SJSA1 (cell line): ENCODE data around the gene SMARCD2. TPM values are rescaled to one million over a fixed set of nuclear protein-coding genes. Genes with fewer than 3 reads are reported as not detected.

Experiments used
- DNase-seq, 2 experiments: peaks; one replicate each; pipeline ENCODE4 v3.0.0-alpha.2; 2015 to 2020; ENCODE audit warnings: low spot score in 2 of 2, low read depth in 1 of 2
- H3K27ac ChIP-seq: fragments of 250-450 bp; sonication (Bioruptor Pico); 2 replicates; pipeline ENCODE4 v1.5.1; 2020; ENCODE audit warnings: mild to moderate bottlenecking, moderate library complexity
- H3K27me3 ChIP-seq: fragments of 250-450 bp; sonication (Bioruptor Pico); replicated peaks from 2 replicates; pipeline ENCODE4 v1.5.1; 2020; ENCODE audit warnings: mild to moderate bottlenecking, moderate library complexity
- H3K36me3 ChIP-seq: fragments of 250-450 bp; sonication (Bioruptor Pico); 2 replicates; pipeline ENCODE4 v1.5.1; 2020; ENCODE audit warnings: mild to moderate bottlenecking
- H3K4me1 ChIP-seq: fragments of 250-450 bp; sonication (Bioruptor Pico); replicated peaks from 2 replicates; pipeline ENCODE4 v1.6.1; 2021; ENCODE audit warnings: mild to moderate bottlenecking
- H3K4me3 ChIP-seq: fragments of 250-450 bp; sonication (Bioruptor Pico); 2 replicates; pipeline ENCODE4 v1.5.1; 2020; ENCODE audit warnings: mild to moderate bottlenecking
- H3K9me3 ChIP-seq: fragments of 250-450 bp; sonication (Bioruptor Pico); replicated peaks from 2 replicates; pipeline ENCODE4 v1.5.1; 2020; ENCODE audit warnings: mild to moderate bottlenecking
- total RNA-seq: library from RNA; depleted of rRNA; stranded (reverse); fragments of >200 nt; shearing (Covaris generic); gene quantifications from 2 replicates; pipeline ENCODE4 v1.2.3, GENCODE V29; 2014; rRNA removed

SMARCD2 gene
- total RNA-seq, 1 experiment from 2014 or later, result 115 TPM

- Histone ChIP-seq H3K27ac (no peak overlapping the region), H3K36me3 (peaks cover 95% of the 10 kb centered on the region)
- DNase-seq, result no peak
Measured at GRCh38 chr17:63786971-63787711, 55.3 kb downstream of the SMARCD2 start.

GRCh38 chr17:63786117-63786516 is 56.4 kb downstream of the SMARCD2 start:
- DNase-seq, result no peak
- no peaks in the 10 kb centered on the region for H3K27me3 ChIP-seq
- peaks cover 8% of the 10 kb centered on the region for H3K4me1 ChIP-seq
- H3K27ac ChIP-seq, result no peak overlapping the region
- no peaks in the 10 kb centered on the region for H3K9me3 ChIP-seq
- H3K4me3 ChIP-seq, result no peak overlapping the region
- H3K36me3 ChIP-seq, result peaks cover 93% of the 10 kb centered on the region

More at GRCh38 chr17:63786971-63787711, 55.3 kb downstream of the SMARCD2 start:
- Histone ChIP-seq H3K4me3 (no peak overlapping the region), H3K27me3 (no peaks in the 10 kb centered on the region), H3K4me1 (peaks cover 7% of the 10 kb centered on the region), H3K9me3 (no peaks in the 10 kb centered on the region)

GRCh38 chr17:63785556-63785955 is 56.9 kb downstream of the SMARCD2 start:
- Histone ChIP-seq H3K27ac (no peak overlapping the region), H3K9me3 (no peaks in the 10 kb centered on the region), H3K4me1 (peaks cover 14% of the 10 kb centered on the region), H3K4me3 (no peak overlapping the region), H3K36me3 (peaks cover 93% of the 10 kb centered on the region), H3K27me3 (no peaks in the 10 kb centered on the region)
- DNase-seq, result peak in 1 of 2 experiments; percentile 11

- Histone ChIP-seq H3K27me3 (no peaks in the 10 kb centered on the region), H3K27ac (no peak overlapping the region), H3K4me3 (no peak overlapping the region), H3K4me1 (peaks cover 22% of the 10 kb centered on the region), H3K9me3 (no peaks in the 10 kb centered on the region), H3K36me3 (peaks cover 94% of the 10 kb centered on the region)
- DNase-seq, result no peak
Measured at GRCh38 chr17:63783522-63783921, 59.0 kb downstream of the SMARCD2 start.

Other genes with a start within 250 kb of the SMARCD2 start
- gene TACO1, start 241.8 kb downstream of the SMARCD2 start, total RNA-seq, result 23.7 and 30.6 TPM in 2 replicates
- gene MAP3K3, start 220.3 kb downstream of the SMARCD2 start, total RNA-seq, result 35.8 and 49.5 TPM in 2 replicates
- 26.5 and 35.2 TPM in 2 replicates for gene LIMD2, start 142.6 kb downstream of the SMARCD2 start, total RNA-seq
- 14.7 and 17.3 TPM in 2 replicates for gene STRADA, start 100.9 kb downstream of the SMARCD2 start, total RNA-seq
- gene CCDC47, start 69.1 kb downstream of the SMARCD2 start, total RNA-seq, result 106 and 125 TPM in 2 replicates
- 102 and 118 TPM in 2 replicates for gene DDX42, start 68.5 kb downstream of the SMARCD2 start, total RNA-seq
- 54.4 and 63.7 TPM in 2 replicates for gene PSMC5, start 15.3 kb downstream of the SMARCD2 start, total RNA-seq
- 68.9 and 80.2 TPM in 2 replicates for gene FTSJ3, start 15.0 kb downstream of the SMARCD2 start, total RNA-seq
- not detected in 2 replicates for gene CSH2, start 31.0 kb upstream of the SMARCD2 start, total RNA-seq
- gene GH2, start 39.3 kb upstream of the SMARCD2 start, total RNA-seq, result not detected in 2 replicates
- not detected in 2 replicates for gene CSH1, start 53.9 kb upstream of the SMARCD2 start, total RNA-seq
- gene CSHL1, start 68.6 kb upstream of the SMARCD2 start, total RNA-seq, result not detected in 2 replicates
- gene GH1, start 76.2 kb upstream of the SMARCD2 start, total RNA-seq, result not detected in 2 replicates
- not detected in 2 replicates for gene CD79B, start 89.6 kb upstream of the SMARCD2 start, total RNA-seq
- gene SCN4A, start 130.2 kb upstream of the SMARCD2 start, total RNA-seq, result not detected in 2 replicates
- gene PRR29, start 155.7 kb upstream of the SMARCD2 start, total RNA-seq, result 0.08 TPM in 1 of 2 replicates, not detected in the other
- 0.87 TPM in 1 of 2 replicates, not detected in the other for gene ICAM2, start 177.9 kb upstream of the SMARCD2 start, total RNA-seq